Motor neuron (in vitro differentiated cells): Measurements from ENCODE around the gene SUGCT. TPM values are rescaled to one million over a fixed set of nuclear protein-coding genes. Genes with fewer than 3 reads are reported as not detected.
A peak's percentile ranks its signal among the peaks of the same experiment; 100 is the strongest.

ENCODE experiments used
- ATAC-seq, 8 experiments: fragments of 200-7000 bp; cut with Tn5 transposase; replicated peaks in 6 of 8; 2 replicates each; pipeline ENCODE4 v1.8.0; 2021; ENCODE audit warnings: mild to moderate bottlenecking in 8 of 8, moderate library complexity in 8 of 8
- H3K27ac ChIP-seq, 2 donors: fragments of 250-450 bp; sonication (Bioruptor Pico); 2 replicates each; pipeline ENCODE4 v1.9.0; 2021; ENCODE audit warnings: antibody characterized with exemption in 2 of 2, mild to moderate bottlenecking in 2 of 2, moderate library complexity in 1 of 2
- H3K4me1 ChIP-seq, 2 donors: fragments of 250-450 bp; sonication (Bioruptor Pico); replicated peaks in 1 of 2; 2 replicates each; pipeline ENCODE4 v1.6.1; 2021; ENCODE audit warnings: antibody characterized with exemption in 2 of 2, mild to moderate bottlenecking in 2 of 2, moderate library complexity in 1 of 2
- H3K4me3 ChIP-seq, 5 donors: fragments of 250-450 bp; sonication (Bioruptor Pico); 2 replicates each; pipeline ENCODE4 v1.9.0; 2021; ENCODE audit warnings: antibody characterized with exemption in 5 of 5, mild to moderate bottlenecking in 5 of 5, moderate library complexity in 4 of 5
- WGBS, 10 experiments: fragments of 450-650 bp; shearing (Covaris generic); methylation state at CpG; one replicate each; pipeline ENCODE4 v1.0.0; 2022; 5-methylcytosine and 5-hydroxymethylcytosine counted together
- in situ Hi-C, 9 experiments: fragments of 400-800 bp; cut with MboI; loops; one replicate each; pipeline ENCODE4 v1.15.0; 2021; ENCODE audit warnings: low sequenced_read_pairs in 9 of 9, low pct_unique_long_range_greater_than_20kb in 2 of 9; ENCODE audit not compliant: unreplicated experiment in 9 of 9
- total RNA-seq, 8 experiments: library from RNA; unstranded; fragments of 300-600 nt; gene quantifications; 2 replicates each; pipeline versions ENCODE4 v1.2.3 to v1.2.4, GENCODE V29; 2022

Gene SUGCT
- total RNA-seq, 8 experiments from 2014 or later: 2.3 to 26.1 (median 4.2) TPM

GRCh38 chr7:40701836-40702551 is 567.2 kb downstream of the SUGCT start:
- 56 to 100% (median 81%) methylated on average over 1 to 2 of the region's 3 CpGs; no CpG with 5 or more reads in 2 of the 10 experiments for WGBS, 10 experiments
- in situ Hi-C loops: no loop called here
- H3K27ac ChIP-seq: no peak overlapping the region

GRCh38 chr7:40704172-40704571 is 569.4 kb downstream of the SUGCT start:
- H3K27ac ChIP-seq: no peak overlapping the region
- peaks cover 0 to 9% of the 10 kb centered on the region in 2 donors for H3K4me1 ChIP-seq
- ATAC-seq: no peak
- 86 to 100% (median 100%) methylated on average over 1 of the region's 1 CpG; no CpG with 5 or more reads in 5 of the 10 experiments for WGBS, 10 experiments
- in situ Hi-C loops: no loop called here
- no peak overlapping the region for H3K4me3 ChIP-seq

More at GRCh38 chr7:40701836-40702551, 567.2 kb downstream of the SUGCT start:
- peaks cover 0 to 9% of the 10 kb centered on the region in 2 donors for H3K4me1 ChIP-seq
- no peak for ATAC-seq
- H3K4me3 ChIP-seq: no peak overlapping the region

GRCh38 chr7:40706829-40707228 is 572.0 kb downstream of the SUGCT start:
- in situ Hi-C loops: no loop called here
- Histone ChIP-seq H3K27ac (no peak overlapping the region), H3K4me3 (no peak overlapping the region), H3K4me1 (peaks cover 0 to 6% of the 10 kb centered on the region in 2 donors)
- ATAC-seq: no peak
- 67 to 100% (median 92%) methylated on average over 1 to 3 of the region's 3 CpGs; no CpG with 5 or more reads in 1 of the 10 experiments for WGBS, 10 experiments

- Histone ChIP-seq H3K4me3 (no peak overlapping the region), H3K27ac (no peak overlapping the region), H3K4me1 (no peaks in the 10 kb centered on the region)
- ATAC-seq: no peak
- in situ Hi-C loops: no loop called here
- WGBS, 10 experiments: 41 to 100% (median 92%) methylated on average over 1 to 6 of the region's 6 CpGs; no CpG with 5 or more reads in 3 of the 10 experiments
These were observed 574.5 kb downstream of the SUGCT start for GRCh38 chr7:40709062-40709964.

GRCh38 chr7:40711706-40712105 is 576.9 kb downstream of the SUGCT start:
- peaks cover 6 to 11% of the 10 kb centered on the region in 2 donors for H3K4me1 ChIP-seq
- no peak overlapping the region for H3K27ac ChIP-seq
- no peak overlapping the region for H3K4me3 ChIP-seq
- in situ Hi-C loops: no loop called here
- WGBS, 10 experiments: 86 to 100% (median 100%) methylated on average over 1 to 6 of the region's 6 CpGs; no CpG with 5 or more reads in 1 of the 10 experiments
- ATAC-seq: no peak

GRCh38 chr7:40714363-40715052 is 579.7 kb downstream of the SUGCT start:
- peaks cover 13 to 24% of the 10 kb centered on the region in 2 donors for H3K4me1 ChIP-seq
- WGBS, 10 experiments: 24 to 100% (median 80%) methylated on average over 1 to 2 of the region's 2 CpGs; no CpG with 5 or more reads in 1 of the 10 experiments
- ATAC-seq: no peak
- in situ Hi-C loops: no loop called here
- no peak overlapping the region for H3K4me3 ChIP-seq
- H3K27ac ChIP-seq: no peak overlapping the region

GRCh38 chr7:40715053-40715430 is 580.2 kb downstream of the SUGCT start:
- no peak for ATAC-seq
- Histone ChIP-seq H3K4me3 (no peak overlapping the region), H3K27ac (no peak overlapping the region), H3K4me1 (peaks cover 13 to 24% of the 10 kb centered on the region in 2 donors)
- in situ Hi-C loops: no loop called here
- 37 to 94% (median 57%) methylated on average over 2 to 3 of the region's 3 CpGs; no CpG with 5 or more reads in 4 of the 10 experiments for WGBS, 10 experiments

GRCh38 chr7:40716052-40716451 is 581.2 kb downstream of the SUGCT start:
- peaks cover 13 to 27% of the 10 kb centered on the region in 2 donors for H3K4me1 ChIP-seq
- no peak overlapping the region for H3K4me3 ChIP-seq
- H3K27ac ChIP-seq: no peak overlapping the region
- ATAC-seq: peak in 2 of 8 experiments; percentile 18 to 38
- in situ Hi-C loops: no loop called here

- peak; percentile 92 to 100 (median 100) for ATAC-seq
- Histone ChIP-seq H3K4me3 (peak overlapping the region in 1 of 5 donors; percentile 11), H3K4me1 (peaks cover 13 to 27% of the 10 kb centered on the region in 2 donors), H3K27ac (peak overlapping the region; percentile 52 to 70)
- in situ Hi-C loops: no loop called here
- WGBS, 10 experiments: 0 to 54% (median 19%) methylated on average over 1 to 6 of the region's 9 CpGs; no CpG with 5 or more reads in 2 of the 10 experiments
These were observed 582.4 kb downstream of the SUGCT start for GRCh38 chr7:40717242-40717641.

GRCh38 chr7:40720416-40720815 is 585.6 kb downstream of the SUGCT start:
- WGBS, 10 experiments: 40 to 100% (median 93%) methylated on average over 1 of the region's 1 CpG; no CpG with 5 or more reads in 2 of the 10 experiments
- in situ Hi-C loops: no loop called here
- no peak for ATAC-seq
- no peak overlapping the region for H3K27ac ChIP-seq
- no peak overlapping the region for H3K4me3 ChIP-seq
- peaks cover 13 to 27% of the 10 kb centered on the region in 2 donors for H3K4me1 ChIP-seq

- in situ Hi-C loops: no loop called here
- H3K27ac ChIP-seq: no peak overlapping the region
- WGBS, 10 experiments: 50 to 100% (median 94%) methylated on average over 1 to 2 of the region's 2 CpGs; no CpG with 5 or more reads in 2 of the 10 experiments
- H3K4me1 ChIP-seq: peaks cover 6 to 18% of the 10 kb centered on the region in 2 donors
- ATAC-seq: no peak
- H3K4me3 ChIP-seq: no peak overlapping the region
These were observed 586.6 kb downstream of the SUGCT start for GRCh38 chr7:40721342-40721949.

- no peak for ATAC-seq
- 71 to 100% (median 98%) methylated on average over 1 to 2 of the region's 2 CpGs for WGBS, 10 experiments
- H3K4me3 ChIP-seq: no peak overlapping the region
- in situ Hi-C loops: no loop called here
- H3K27ac ChIP-seq: no peak overlapping the region
- H3K4me1 ChIP-seq: peaks cover 4 to 11% of the 10 kb centered on the region in 2 donors
These were observed 587.4 kb downstream of the SUGCT start for GRCh38 chr7:40722242-40722641.
